Measurements from ENCODE around the gene CEMIP. TPM values are rescaled to one million over a fixed set of nuclear protein-coding genes. Genes with fewer than 3 reads are reported as not detected.
A peak's percentile ranks its signal among the peaks of the same experiment; 100 is the strongest.

Gene CEMIP
- total and polyA plus RNA-seq, 2 of the 8 experiments (the other 6 are each of a cell fraction or from before 2014, with no cell fraction given) = 0.11 to 0.60 TPM

DNA sequence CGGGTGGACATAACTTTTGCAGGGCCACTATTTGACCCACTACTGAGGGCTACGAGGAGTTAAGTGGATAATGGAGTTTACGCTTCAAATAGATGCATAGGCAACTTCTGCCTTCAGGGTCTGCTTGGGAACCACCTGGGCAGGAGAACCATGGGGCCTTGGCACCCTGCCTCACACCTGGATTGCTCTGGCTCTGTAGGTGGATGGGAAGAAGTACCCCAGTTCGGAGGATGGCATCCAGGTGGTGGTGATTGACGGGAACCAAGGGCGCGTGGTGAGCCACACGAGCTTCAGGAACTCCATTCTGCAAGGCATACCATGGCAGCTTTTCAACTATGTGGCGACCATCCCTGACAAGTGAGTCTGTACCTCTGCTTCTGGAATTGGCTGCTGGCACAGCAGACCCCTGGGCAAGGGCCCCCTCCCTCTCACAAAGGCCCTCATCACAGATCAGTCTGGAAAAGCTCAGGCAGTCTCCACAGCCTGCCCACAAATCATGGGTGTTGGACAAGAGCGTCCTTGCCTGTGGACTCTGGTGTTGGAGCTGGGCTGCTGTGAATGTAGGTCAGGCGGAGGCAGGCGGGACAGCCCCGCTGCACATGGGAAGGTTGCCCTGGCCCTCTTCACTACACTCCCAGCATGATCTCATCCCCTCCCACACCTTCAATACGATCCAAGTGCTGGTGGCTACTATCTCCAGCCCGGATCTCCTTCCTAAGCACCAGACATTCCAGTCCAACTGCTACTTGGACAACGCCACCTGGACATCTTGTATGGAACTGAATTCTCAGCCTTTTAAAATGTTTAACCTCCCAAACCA, 163.8 kb downstream of the CEMIP start:
- Histone ChIP-seq H3K27ac (ENCODE audit: low read depth, low read length) (no peak overlapping the region), H3K36me3 (ENCODE audit: control insufficient read depth in 2 of 4, insufficient read depth in 4 of 4, low read length in 3 of 4) (peaks cover 2 to 14% (median 8%) of the 10 kb centered on the region in 4 experiments; a peak in 4 of 8 replicates), H4K5ac (ENCODE audit: insufficient read length, low read depth, low read length) (no peak overlapping the region), H3K9ac (replicated peaks in 1 of 4; ENCODE audit: extremely low read depth in 1 of 4, low read depth in 3 of 4, low read length in 3 of 4) (no peak overlapping the region), H3K4me1 (replicated peaks in 1 of 4; ENCODE audit: control insufficient read depth in 3 of 4, insufficient read depth in 4 of 4, low read length in 3 of 4) (no peaks in the 10 kb centered on the region; a peak in 1 of 7 replicates), H2AFZ (ENCODE audit: low read length) (no peak overlapping the region), H3K4me2 (ENCODE audit: insufficient read depth in 1 of 2, low read depth in 2 of 2, low read length in 2 of 2) (no peak overlapping the region), H2AK5ac (ENCODE audit: low read depth, low read length) (no peak overlapping the region), H2BK120ac (replicated peaks; ENCODE audit: low read depth, low read length) (no peak overlapping the region), H4K20me1 (replicated peaks in 1 of 2; ENCODE audit: control insufficient read depth in 1 of 2, insufficient read depth in 2 of 2, low read length in 2 of 2) (peaks cover 0 to 3% of the 10 kb centered on the region in 2 experiments), H2BK15ac (ENCODE audit: low read length) (no peak overlapping the region), H3K18ac (ENCODE audit: extremely low read depth, low read length) (no peak overlapping the region), H3K23me2 (ENCODE audit: low read depth, low read length) (no peaks in the 10 kb centered on the region), H2BK12ac (ENCODE audit: low read depth, low read length) (no peak overlapping the region), H4K8ac (ENCODE audit: extremely low read depth, insufficient read depth, low read length) (peak overlapping the region; percentile 29; the same call in 1 of the 2 replicates), H2BK20ac (ENCODE audit: low read length) (no peak overlapping the region), H4K91ac (replicated peaks; ENCODE audit: insufficient read length, low read length) (no peak overlapping the region), H3K4ac (replicated peaks; ENCODE audit: insufficient read length, low read depth, low read length) (no peak overlapping the region), H3K56ac (replicated peaks; ENCODE audit: insufficient read length, low read depth, low read length) (no peak overlapping the region), H3K4me3 (ENCODE audit: extremely low read depth in 1 of 4, insufficient read depth in 2 of 4, low read depth in 3 of 4, low read length in 4 of 4) (no peak overlapping the region), H3K79me1 (ENCODE audit: low read depth, low read length) (no peaks in the 10 kb centered on the region), H3K79me2 (ENCODE audit: control insufficient read depth in 1 of 2, insufficient read depth in 2 of 2, low read length in 2 of 2) (no peaks in the 10 kb centered on the region), H2BK5ac (ENCODE audit: low read depth, low read length) (no peak overlapping the region), H3K27me3 (replicated peaks in 1 of 4; ENCODE audit: control insufficient read depth in 3 of 4, extremely low read depth in 1 of 4, insufficient read depth in 3 of 4, low read length in 3 of 4) (no peaks in the 10 kb centered on the region), H3K14ac (ENCODE audit: insufficient read length) (no peak overlapping the region), H3K23ac (ENCODE audit: insufficient read length) (no peak overlapping the region), H3K9me3 (ENCODE audit: insufficient read depth in 2 of 2, low read depth in 1 of 2, low read length in 1 of 2) (no peaks in the 10 kb centered on the region)
- FAIRE-seq = no peak
- ChIA-PET POLR2A (ENCODE audit: partially characterized antibody) (no interaction called here), CTCF (ENCODE audit: partially characterized antibody) (interaction anchor here (1.7 kb wide), 1 partner anchor 26 kb away, joined by 8 read pairs; no protein-coding TSS in a partner anchor)
- no peak for DNase-seq (ENCODE audit: low read depth in 1 of 2, low spot score in 2 of 2)
- 97% methylated on average over 16 of the region's 16 CpGs; no CpG with 5 or more reads in 1 of the 2 experiments for WGBS, 2 experiments (ENCODE audit: extremely low coverage in 1 of 2, insufficient coverage in 1 of 2, insufficient read length in 1 of 2, insufficient replicate concordance in 2 of 2, low coverage in 1 of 2, low lambda C conversion rate in 2 of 2, missing lambda C conversion rate in 1 of 2)
- TF ChIP-seq RAD21 (IDR thresholded peaks at IDR 0.05 in 1 of 2, conservative IDR thresholded peaks at IDR 0.05 in 1 of 2; ENCODE audit: low read depth in 2 of 2, low read length in 2 of 2) = no peak
- no peak for TF ChIP-seq EGR1 (IDR thresholded peaks at IDR 0.05; ENCODE audit: borderline replicate concordance, low read depth, low read length)
- TF ChIP-seq EZH2 (IDR thresholded peaks at IDR 0.05; ENCODE audit: low read depth, low read length, severe bottlenecking) = no peak
- no peak for TF ChIP-seq ZNF274 (IDR thresholded peaks at IDR 0.05; ENCODE audit: borderline replicate concordance, extremely low read depth, low read length)
- no peak for TF ChIP-seq SP2 (IDR thresholded peaks at IDR 0.05; ENCODE audit: low read length)
- TF ChIP-seq TEAD4 (IDR thresholded peaks at IDR 0.05; ENCODE audit: low read depth, low read length) = no peak
- TF ChIP-seq CTBP2 (IDR thresholded peaks at IDR 0.05; ENCODE audit: borderline replicate concordance, insufficient read depth, insufficient read length, low read length) = no peak
- no peak for TF ChIP-seq CHD1 (IDR thresholded peaks at IDR 0.05; ENCODE audit: low read depth, low read length)
- no peak for TF ChIP-seq NANOG (IDR thresholded peaks at IDR 0.05; ENCODE audit: insufficient read depth, low read depth, low read length, poor library complexity, severe bottlenecking)
- TF ChIP-seq SUZ12 (IDR thresholded peaks at IDR 0.05; ENCODE audit: low read length) = no peak
- TF ChIP-seq KDM5A (IDR thresholded peaks at IDR 0.05; ENCODE audit: low read length) = no peak
- TF ChIP-seq SP4 (IDR thresholded peaks at IDR 0.05; ENCODE audit: low read length) = no peak
